ENCODE measurements around the gene PAX5.

Gene PAX5

DNA sequence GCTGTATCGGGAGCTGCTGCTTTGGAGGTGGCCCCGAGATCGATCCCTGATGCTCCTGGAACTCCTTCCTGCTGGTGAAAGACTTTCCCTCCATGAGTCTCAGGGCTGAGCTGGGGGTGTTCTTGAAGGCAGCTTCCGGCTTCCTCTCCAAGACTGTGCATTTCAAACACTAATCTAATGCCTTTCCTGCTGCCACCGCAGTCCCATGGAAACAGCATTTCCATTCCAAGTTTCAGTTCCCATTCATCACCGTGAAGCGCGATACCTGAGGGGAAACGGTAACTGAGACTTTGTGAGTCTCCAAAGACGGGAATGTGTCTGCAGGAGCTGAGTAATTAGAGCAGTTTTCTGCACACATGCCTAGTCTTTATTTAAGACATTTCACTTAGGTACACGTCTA is 230.1 kb downstream of the PAX5 start:
- DNase-seq (ENCODE audit: low spot score) = no peak

- no peak for DNase-seq (ENCODE audit: low spot score)
Measured at GRCh38 chr9:36802201-36802920, 231.7 kb downstream of the PAX5 start.

DNA sequence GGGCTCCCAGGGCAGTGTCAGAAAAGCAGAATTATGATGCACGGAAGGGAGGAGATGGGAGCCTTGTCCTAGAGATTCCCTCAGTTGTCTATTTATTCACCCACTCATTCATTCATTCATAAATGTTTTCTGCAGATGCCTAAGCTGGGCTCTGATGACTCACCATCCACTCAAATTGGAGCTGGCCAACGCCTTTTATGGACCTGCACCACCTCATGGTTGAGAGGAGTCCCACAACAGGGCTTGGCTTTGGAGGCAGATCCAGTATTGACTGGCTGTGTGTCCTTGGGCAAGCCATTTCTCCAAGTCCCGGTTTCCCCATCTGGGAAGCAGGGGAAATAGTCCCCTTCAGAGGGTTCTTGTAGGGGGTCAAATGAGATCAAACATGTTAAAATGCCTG is 233.6 kb downstream of the PAX5 start:
- DNase-seq (ENCODE audit: low spot score) = no peak

DNA sequence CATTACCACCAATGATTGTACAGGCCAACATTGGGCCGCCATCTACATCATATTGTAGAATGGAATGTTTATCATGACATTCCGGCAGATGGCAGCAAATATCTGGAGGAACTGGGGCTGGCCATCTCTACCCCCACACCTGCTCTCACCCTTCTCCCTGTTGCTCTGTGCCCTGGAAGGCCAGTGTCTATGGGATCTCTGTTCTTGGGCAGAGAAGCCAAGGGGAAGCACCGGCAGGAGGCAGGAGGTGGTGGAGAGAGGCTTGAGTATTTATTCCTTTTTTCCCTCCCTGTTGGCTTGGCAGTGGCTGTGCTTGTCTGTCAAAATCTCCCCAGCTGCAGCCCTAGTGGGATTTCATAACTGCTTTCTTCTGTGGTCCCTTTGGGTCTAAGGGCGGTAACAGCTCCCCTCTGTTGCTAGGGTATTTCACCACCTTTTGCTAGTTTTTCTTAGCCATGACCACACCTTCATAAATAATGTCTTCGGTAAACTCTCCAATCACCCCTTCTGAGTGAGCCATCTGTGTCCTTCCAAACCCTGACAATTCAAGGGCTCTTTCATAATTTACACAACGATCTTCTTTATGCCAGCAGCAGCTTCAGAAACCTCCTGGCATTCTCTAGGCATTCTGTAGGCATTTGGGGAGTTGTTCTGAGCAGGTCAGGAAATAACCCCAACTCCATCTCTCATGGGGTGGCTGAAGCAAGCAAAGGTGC is 235.6 kb downstream of the PAX5 start:
- no peak for DNase-seq (ENCODE audit: low spot score)

- DNase-seq (ENCODE audit: low spot score) = no peak
Measured at GRCh38 chr9:36797471-36798220, 236.4 kb downstream of the PAX5 start.

GRCh38 chr9:36796671-36797419 is 237.2 kb downstream of the PAX5 start:
- DNase-seq (ENCODE audit: low spot score) = no peak

DNA sequence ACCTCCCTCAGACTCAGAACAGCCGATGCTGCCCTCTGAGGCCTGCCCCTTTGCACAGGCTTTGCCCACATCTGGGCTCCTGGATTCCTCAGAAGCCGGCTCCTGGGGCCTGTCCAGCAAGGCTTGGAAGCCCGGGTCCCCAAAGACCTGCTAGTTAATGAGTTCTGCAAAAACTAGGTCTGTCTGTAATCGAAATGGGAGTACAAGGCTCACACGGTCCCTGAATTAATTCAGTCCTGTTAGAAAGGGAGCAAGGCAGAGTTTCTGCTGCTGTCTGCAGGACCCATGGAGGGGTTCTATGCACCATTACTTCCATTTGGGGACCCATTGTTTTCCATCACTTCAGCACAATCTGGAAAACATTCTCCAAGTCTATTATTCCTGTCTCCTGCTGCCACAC is 239.6 kb downstream of the PAX5 start:
- DNase-seq (ENCODE audit: low spot score) = no peak

- DNase-seq (ENCODE audit: low spot score) = no peak
Measured at GRCh38 chr9:36793277-36793676, 240.8 kb downstream of the PAX5 start.

- DNase-seq (ENCODE audit: low spot score) = no peak
Measured at GRCh38 chr9:36791222-36791950, 242.7 kb downstream of the PAX5 start.

GRCh38 chr9:36789886-36790285 is 244.2 kb downstream of the PAX5 start:
- DNase-seq (ENCODE audit: low spot score) = no peak

GRCh38 chr9:36788534-36788933 is 245.5 kb downstream of the PAX5 start:
- no peak for DNase-seq (ENCODE audit: low spot score)

DNA sequence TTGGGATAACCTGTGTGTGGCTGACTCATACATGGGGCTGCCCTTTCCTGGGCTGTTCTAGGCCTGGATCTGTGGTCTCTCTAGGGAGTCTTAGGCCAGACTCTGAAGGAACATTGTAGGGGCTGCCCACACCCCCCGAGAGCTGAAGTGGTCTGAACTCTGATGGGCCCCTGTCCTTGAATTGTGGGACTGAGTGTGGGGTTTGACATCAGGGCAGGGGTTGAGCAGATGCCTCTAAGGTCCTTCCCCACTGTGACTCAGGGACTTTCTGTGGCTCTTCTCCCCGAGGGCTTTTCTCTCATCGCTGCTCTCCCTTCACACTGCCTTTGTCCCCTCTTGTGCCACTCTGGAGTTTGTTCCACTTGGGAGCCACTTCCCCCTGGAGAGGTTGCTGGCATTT is 246.4 kb downstream of the PAX5 start:
- DNase-seq (ENCODE audit: low spot score) = no peak

All from hematopoietic multipotent progenitor cell treated with erythropoietin and hydrocortisone succinate and interleukin-3 and kit ligand, for 15 days (in vitro differentiated cells).